Esophagus squamous epithelium (tissue), 5 donors: ENCODE results near the gene ADAM12. TPM values are rescaled to one million over a fixed set of nuclear protein-coding genes. Genes with fewer than 3 reads are reported as not detected.
"Not testable (repeated sequence)": the region's sequence is repeated elsewhere in the genome, so short reads cannot be mapped to it uniquely, and the experiment has no call there.

Experiments used
- DNase-seq: peaks from one replicate; lab custom pipeline; 2025; lab: John Stamatoyannopoulos, UW
- H3K27ac ChIP-seq, 4 donors: fragments of 200-600 bp; sonication (generic); one replicate each; pipeline ENCODE4 v1.5.1; 2016 to 2019; ENCODE audit warnings: mild to moderate bottlenecking in 1 of 4
- H3K27me3 ChIP-seq, 4 donors: fragments of 200-600 bp; sonication (generic); 1 replicate in 3 of 4; 2 replicates in 1 of 4; pipeline versions ENCODE4 v1.5.1 to v1.6.0; 2017 to 2021; ENCODE audit warnings: antibody characterized with exemption in 1 of 4
- H3K36me3 ChIP-seq, 3 donors: fragments of 200-600 bp; sonication (generic); one replicate each; pipeline ENCODE4 v1.5.1; 2016 to 2019
- H3K4me1 ChIP-seq, 3 donors: fragments of 200-600 bp; sonication (generic); one replicate each; pipeline ENCODE4 v1.5.1; 2017 to 2019
- H3K4me3 ChIP-seq, 4 donors: fragments of 200-600 bp; sonication (generic); 1 replicate in 3 of 4; 2 replicates in 1 of 4; pipeline ENCODE4 v1.5.1; 2016 to 2019; ENCODE audit warnings: mild to moderate bottlenecking in 2 of 4, moderate library complexity in 1 of 4
- H3K9me3 ChIP-seq, 3 donors: fragments of 200-600 bp; sonication (generic); one replicate each; pipeline ENCODE4 v1.5.1; 2016 to 2019
- CTCF ChIP-seq, 6 experiments: fragments of 450-650 bp in 4 of 6; fragments of 200-600 bp in 2 of 6; sonication (generic) in 2 of 6; IDR thresholded peaks; one replicate each; pipeline ENCODE4 v1.5.1; 2016 to 2019; ENCODE audit warnings: antibody characterized with exemption in 6 of 6, mild to moderate bottlenecking in 4 of 6, moderate library complexity in 4 of 6
- POLR2A ChIP-seq, 4 donors: fragments of 450-650 bp; IDR thresholded peaks; one replicate each; pipeline ENCODE4 v1.6.1; 2017; ENCODE audit warnings: antibody characterized with exemption in 4 of 4, mild to moderate bottlenecking in 4 of 4, moderate library complexity in 3 of 4
- WGBS, 2 donors: methylation state at CpG; one replicate each; pipeline ENCODE4 v1.1.5; 2018; 5-methylcytosine and 5-hydroxymethylcytosine counted together
- intact Hi-C: fragments of 100-400 bp; cut with DNase I; formaldehyde crosslinking; loops from one replicate; pipeline ENCODE4 v1.15.0; 2022
- total RNA-seq, 4 donors: library from RNA; depleted of rRNA; stranded (reverse); fragments of >200 nt; gene quantifications; one replicate each; pipeline ENCODE4 v1.1.0, GENCODE V29; 2016
- donor health status: DM: yes; HTN: yes; CAD: no.

The ADAM12 gene
- total RNA-seq, 4 donors from 2014 or later: 0.57 to 1.1 (median 0.76) TPM; not detected in 1

DNA sequence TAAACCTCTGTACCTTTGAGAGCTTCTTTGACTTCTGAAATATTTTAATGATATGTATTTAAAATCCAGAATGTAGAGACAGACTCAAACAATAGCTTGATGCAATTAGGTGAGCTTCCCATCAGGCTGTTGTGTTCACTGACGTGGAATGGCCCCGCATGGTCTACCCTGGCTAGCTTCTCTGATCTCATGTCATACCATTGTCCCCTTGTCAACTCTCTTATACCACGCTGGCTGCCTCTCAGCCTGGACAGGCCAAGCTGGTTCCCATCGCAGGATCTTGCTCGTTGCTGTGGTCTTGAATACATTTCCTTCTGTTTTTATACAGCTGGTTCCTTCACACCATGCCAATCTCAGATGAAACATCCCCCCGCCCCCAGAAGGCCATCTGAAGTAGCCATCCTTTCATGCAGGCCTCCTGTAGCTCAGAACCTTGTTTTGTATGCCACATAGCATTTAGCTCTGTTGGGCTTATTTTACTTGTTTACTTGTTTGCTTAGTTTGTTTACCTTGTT is 407.7 kb downstream of the ADAM12 start:
- no peaks in the 10 kb centered on the region for H3K36me3 ChIP-seq
- WGBS, 2 donors: 70 to 84% methylated on average over 6 of the region's 6 CpGs
- H3K4me3 ChIP-seq: no peak overlapping the region
- no peak for TF ChIP-seq POLR2A (IDR thresholded peaks at IDR 0.05)
- TF ChIP-seq CTCF (IDR thresholded peaks at IDR 0.05): no peak
- no peaks in the 10 kb centered on the region for H3K27me3 ChIP-seq
- H3K27ac ChIP-seq: no peak overlapping the region
- no peaks in the 10 kb centered on the region for H3K4me1 ChIP-seq
- intact Hi-C loops: loop anchor here (10.0 kb wide), 1 partner anchor 524 kb away; no protein-coding TSS in a partner anchor
- H3K9me3 ChIP-seq: no peaks in the 10 kb centered on the region
- DNase-seq: no peak

DNA sequence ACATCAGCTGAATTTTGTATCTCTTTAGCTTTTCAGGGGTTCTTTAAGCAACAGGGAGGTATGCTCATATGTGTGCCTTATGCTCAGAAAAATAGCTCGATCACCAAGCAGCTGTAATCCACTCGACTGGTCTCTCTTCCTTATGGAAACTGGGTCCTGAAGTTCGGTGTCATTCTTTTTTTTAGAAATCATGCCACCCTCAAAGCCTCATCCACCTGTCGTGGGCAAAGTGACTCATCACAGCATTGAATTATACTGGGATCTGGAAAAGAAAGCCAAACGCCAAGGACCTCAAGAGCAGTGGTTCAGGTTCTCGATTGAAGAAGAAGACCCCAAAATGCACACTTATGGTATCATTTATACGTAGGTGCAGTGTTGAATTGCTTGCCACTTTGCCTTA is 408.3 kb downstream of the ADAM12 start:
- Histone ChIP-seq H3K36me3 (no peaks in the 10 kb centered on the region), H3K27me3 (no peaks in the 10 kb centered on the region), H3K4me1 (no peaks in the 10 kb centered on the region), H3K4me3 (no peak overlapping the region), H3K27ac (no peak overlapping the region), H3K9me3 (no peaks in the 10 kb centered on the region)
- DNase-seq: no peak
- WGBS, 2 donors: 57 to 71% methylated on average over 7 of the region's 7 CpGs
- intact Hi-C loops: loop anchor here (10.0 kb wide), 1 partner anchor 525 kb away; no protein-coding TSS in a partner anchor
- TF ChIP-seq POLR2A (IDR thresholded peaks at IDR 0.05) (no peak), CTCF (IDR thresholded peaks at IDR 0.05) (no peak)

DNA sequence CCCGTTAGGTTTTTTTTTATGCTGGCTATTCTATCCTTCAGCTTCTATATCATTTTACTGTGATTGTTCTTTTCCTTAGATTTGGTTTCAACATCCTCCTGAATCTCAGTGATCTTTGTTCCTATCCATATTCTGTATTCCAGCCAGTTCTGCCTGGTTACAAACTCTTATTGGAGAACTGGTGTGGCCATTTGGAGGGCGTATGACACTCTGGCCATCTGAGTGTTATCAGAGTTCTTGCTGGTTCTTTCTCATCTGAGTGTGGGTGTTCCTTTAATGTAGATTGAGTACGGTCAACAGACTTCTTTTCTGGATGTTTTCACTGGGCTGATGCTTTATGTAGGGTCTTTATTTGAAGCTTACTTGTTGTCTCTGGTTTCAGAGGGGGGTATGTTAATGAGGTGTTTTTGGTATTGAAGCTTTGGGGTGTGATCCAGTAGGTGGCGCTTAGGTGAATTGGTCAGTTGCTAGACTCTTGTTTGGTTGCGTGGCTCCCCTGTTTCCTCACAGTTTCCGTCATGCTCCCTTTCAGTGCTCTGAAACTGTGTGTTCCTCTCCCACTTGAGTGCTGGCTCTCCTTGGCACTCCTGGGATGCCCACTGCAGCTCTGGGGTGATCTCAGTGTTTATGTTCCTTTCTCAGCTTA is 411.2 kb downstream of the ADAM12 start:
- Histone ChIP-seq H3K36me3 (no peaks in the 10 kb centered on the region), H3K27ac (no peak overlapping the region), H3K27me3 (no peaks in the 10 kb centered on the region), H3K9me3 (no peaks in the 10 kb centered on the region), H3K4me3 (no peak overlapping the region), H3K4me1 (no peaks in the 10 kb centered on the region)
- TF ChIP-seq CTCF (IDR thresholded peaks at IDR 0.05): no peak
- no peak for TF ChIP-seq POLR2A (IDR thresholded peaks at IDR 0.05)
- WGBS, 2 donors: 92% methylated on average over 5 to 6 of the region's 6 CpGs
- intact Hi-C loops: no loop called here
- no peak for DNase-seq

GRCh38 chr10:125970077-125970630 is 418.1 kb downstream of the ADAM12 start:
- 93 to 100% methylated on average over 1 to 4 of the region's 36 CpGs for WGBS, 2 donors
- H3K27ac ChIP-seq, H3K9me3 ChIP-seq, H3K4me1 ChIP-seq, H3K27me3 ChIP-seq, H3K4me3 ChIP-seq, DNase-seq, intact Hi-C loops, H3K36me3 ChIP-seq: not testable (repeated sequence)

DNA sequence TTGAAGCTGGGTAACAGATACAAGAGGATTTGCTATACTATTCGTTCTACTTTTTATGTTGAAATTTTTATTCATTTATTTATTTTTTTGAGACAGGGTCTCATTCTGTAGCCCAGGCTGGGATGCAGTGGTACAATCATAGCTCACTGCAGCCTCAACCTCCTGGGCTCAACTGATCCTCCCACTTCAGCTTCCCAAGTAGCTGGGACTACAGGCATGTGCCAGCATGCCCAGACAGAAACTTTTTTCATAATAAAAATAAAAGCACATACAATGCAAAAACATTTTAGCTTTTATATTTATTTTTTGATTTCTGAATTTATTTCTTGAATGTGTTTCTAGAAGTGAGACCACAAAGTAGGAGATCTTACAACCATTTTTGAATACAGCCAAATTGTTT is 420.7 kb downstream of the ADAM12 start:
- no peaks in the 10 kb centered on the region for H3K4me1 ChIP-seq
- TF ChIP-seq POLR2A (IDR thresholded peaks at IDR 0.05) (no peak), CTCF (IDR thresholded peaks at IDR 0.05) (no peak)
- 80 to 85% methylated on average over 1 of the region's 1 CpG for WGBS, 2 donors
- H3K36me3 ChIP-seq: no peaks in the 10 kb centered on the region
- H3K27me3 ChIP-seq: no peaks in the 10 kb centered on the region
- intact Hi-C loops: no loop called here
- H3K27ac ChIP-seq: no peak overlapping the region
- no peak for DNase-seq
- no peaks in the 10 kb centered on the region for H3K9me3 ChIP-seq
- H3K4me3 ChIP-seq: no peak overlapping the region
